ENCODE results near the gene TMCC3.

- TF ChIP-seq CREM (CRISPR knock-in tag; IDR thresholded peaks at IDR 0.05) = no peak
- TF ChIP-seq, protein P1, sequence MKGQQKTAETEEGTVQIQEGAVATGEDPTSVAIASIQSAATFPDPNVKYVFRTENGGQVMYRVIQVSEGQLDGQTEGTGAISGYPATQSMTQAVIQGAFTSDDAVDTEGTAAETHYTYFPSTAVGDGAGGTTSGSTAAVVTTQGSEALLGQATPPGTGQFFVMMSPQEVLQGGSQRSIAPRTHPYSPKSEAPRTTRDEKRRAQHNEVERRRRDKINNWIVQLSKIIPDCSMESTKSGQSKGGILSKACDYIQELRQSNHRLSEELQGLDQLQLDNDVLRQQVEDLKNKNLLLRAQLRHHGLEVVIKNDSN (CRISPR knock-in tag; IDR thresholded peaks at IDR 0.05) = no peak
- TF ChIP-seq CTCF (IDR thresholded peaks at IDR 0.05) = no peak
- TF ChIP-seq ATF3 (CRISPR knock-in tag; conservative IDR thresholded peaks at IDR 0.05) = no peak
- no peak for TF ChIP-seq JUN (CRISPR knock-in tag; IDR thresholded peaks at IDR 0.05)
- TF ChIP-seq, protein P2, sequence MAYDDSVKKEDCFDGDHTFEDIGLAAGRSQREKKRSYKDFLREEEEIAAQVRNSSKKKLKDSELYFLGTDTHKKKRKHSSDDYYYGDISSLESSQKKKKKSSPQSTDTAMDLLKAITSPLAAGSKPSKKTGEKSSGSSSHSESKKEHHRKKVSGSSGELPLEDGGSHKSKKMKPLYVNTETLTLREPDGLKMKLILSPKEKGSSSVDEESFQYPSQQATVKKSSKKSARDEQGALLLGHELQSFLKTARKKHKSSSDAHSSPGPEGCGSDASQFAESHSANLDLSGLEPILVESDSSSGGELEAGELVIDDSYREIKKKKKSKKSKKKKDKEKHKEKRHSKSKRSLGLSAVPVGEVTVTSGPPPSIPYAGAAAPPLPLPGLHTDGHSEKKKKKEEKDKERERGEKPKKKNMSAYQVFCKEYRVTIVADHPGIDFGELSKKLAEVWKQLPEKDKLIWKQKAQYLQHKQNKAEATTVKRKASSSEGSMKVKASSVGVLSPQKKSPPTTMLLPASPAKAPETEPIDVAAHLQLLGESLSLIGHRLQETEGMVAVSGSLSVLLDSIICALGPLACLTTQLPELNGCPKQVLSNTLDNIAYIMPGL (CRISPR knock-in tag; IDR thresholded peaks at IDR 0.05) = no peak
- no peak for TF ChIP-seq NFATC4 (CRISPR knock-in tag; IDR thresholded peaks at IDR 0.05)
- TF ChIP-seq, protein P3, sequence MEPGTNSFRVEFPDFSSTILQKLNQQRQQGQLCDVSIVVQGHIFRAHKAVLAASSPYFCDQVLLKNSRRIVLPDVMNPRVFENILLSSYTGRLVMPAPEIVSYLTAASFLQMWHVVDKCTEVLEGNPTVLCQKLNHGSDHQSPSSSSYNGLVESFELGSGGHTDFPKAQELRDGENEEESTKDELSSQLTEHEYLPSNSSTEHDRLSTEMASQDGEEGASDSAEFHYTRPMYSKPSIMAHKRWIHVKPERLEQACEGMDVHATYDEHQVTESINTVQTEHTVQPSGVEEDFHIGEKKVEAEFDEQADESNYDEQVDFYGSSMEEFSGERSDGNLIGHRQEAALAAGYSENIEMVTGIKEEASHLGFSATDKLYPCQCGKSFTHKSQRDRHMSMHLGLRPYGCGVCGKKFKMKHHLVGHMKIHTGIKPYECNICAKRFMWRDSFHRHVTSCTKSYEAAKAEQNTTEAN (CRISPR knock-in tag; IDR thresholded peaks at IDR 0.05) = no peak
- TF ChIP-seq MAX (CRISPR knock-in tag; IDR thresholded peaks at IDR 0.05) = no peak
- TF ChIP-seq, protein P4, sequence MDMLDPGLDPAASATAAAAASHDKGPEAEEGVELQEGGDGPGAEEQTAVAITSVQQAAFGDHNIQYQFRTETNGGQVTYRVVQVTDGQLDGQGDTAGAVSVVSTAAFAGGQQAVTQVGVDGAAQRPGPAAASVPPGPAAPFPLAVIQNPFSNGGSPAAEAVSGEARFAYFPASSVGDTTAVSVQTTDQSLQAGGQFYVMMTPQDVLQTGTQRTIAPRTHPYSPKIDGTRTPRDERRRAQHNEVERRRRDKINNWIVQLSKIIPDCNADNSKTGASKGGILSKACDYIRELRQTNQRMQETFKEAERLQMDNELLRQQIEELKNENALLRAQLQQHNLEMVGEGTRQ (CRISPR knock-in tag; IDR thresholded peaks at IDR 0.05) = no peak
- TF ChIP-seq ESRRA (CRISPR knock-in tag; IDR thresholded peaks at IDR 0.05; ENCODE audit: borderline replicate concordance) = no peak
Observed at GRCh38 chr12:94590428-94590827, 59.9 kb downstream of the TMCC3 start.
